ENCODE results near the gene SREBF1. TPM values are rescaled to one million over a fixed set of nuclear protein-coding genes. Genes with fewer than 3 reads are reported as not detected.

SREBF1 gene
- 30.0 TPM for total RNA-seq

GRCh38 chr17:17836818-17837379 lies at the start of gene SREBF1:
Gene SREBF1 (minus strand): TSS chr17:17836986. CDS start chr17:17836817, 169 bp downstream.

Small RNAs within 50 kb of the gene (small RNA-seq; reads per million reads assigned to genes)
- gene MIR33B (ENCODE audit: low replicate concordance) (0.43 reads per million, percentile 36 among the genes with 10 or more reads in this experiment), gene MIR6777 (ENCODE audit: low replicate concordance) (not detected)

Other genes starting within 250 kb of the SREBF1 start
- 20.0 TPM for gene PEMT, start 245.3 kb downstream of the SREBF1 start, total RNA-seq
- 36.3 TPM for gene RAI1, start 155.5 kb downstream of the SREBF1 start, total RNA-seq
- 49.1 TPM for gene TOM1L2, start 135.4 kb upstream of the SREBF1 start, total RNA-seq
- gene DRC3, start 135.9 kb upstream of the SREBF1 start, total RNA-seq: 5.0 TPM
- gene ATPAF2, start 202.2 kb upstream of the SREBF1 start, total RNA-seq: 49.5 TPM
- gene GID4, start 202.4 kb upstream of the SREBF1 start, total RNA-seq: 8.8 TPM